Gastrocnemius medialis (tissue), 4 donors: Measurements from ENCODE around the gene LCLAT1. TPM values are rescaled to one million over a fixed set of nuclear protein-coding genes. Genes with fewer than 3 reads are reported as not detected.

ENCODE experiments used
- ATAC-seq, 2 donors: fragments of 150-250 bp; one replicate each; pipeline ENCODE4 v1.9.1; 2016
- DNase-seq, 2 donors: peaks; one replicate each; pipeline ENCODE4 v3.0.0-alpha.2; 2019
- H3K27ac ChIP-seq, 4 donors: fragments of 200-600 bp; sonication (generic); 1 replicate in 1 of 4; 2 replicates in 3 of 4; pipeline ENCODE4 v1.5.1; 2016 to 2018; ENCODE audit warnings: mild to moderate bottlenecking in 2 of 4, moderate library complexity in 1 of 4
- H3K27me3 ChIP-seq, 3 donors: fragments of 200-600 bp; sonication (generic) in 2 of 3; 1 replicate in 1 of 3; 2 replicates in 2 of 3; pipeline versions ENCODE4 v1.5.1 to v1.6.0; 2016 to 2019; ENCODE audit warnings: mild to moderate bottlenecking in 1 of 3, moderate library complexity in 1 of 3
- H3K36me3 ChIP-seq, 2 donors: fragments of 200-600 bp; sonication (generic) in 1 of 2; one replicate each; pipeline ENCODE4 v1.5.1; 2017 to 2018
- H3K4me1 ChIP-seq, 2 donors: fragments of 200-600 bp; sonication (generic) in 1 of 2; one replicate each; pipeline ENCODE4 v1.5.1; 2016 to 2017; ENCODE audit warnings: mild to moderate bottlenecking in 2 of 2
- H3K4me3 ChIP-seq, 4 donors: fragments of 200-600 bp; sonication (generic) in 3 of 4; 1 replicate in 1 of 4; 2 replicates in 3 of 4; pipeline ENCODE4 v1.5.1; 2016 to 2019; ENCODE audit warnings: mild to moderate bottlenecking in 2 of 4
- H3K9me3 ChIP-seq, 3 donors: fragments of 200-600 bp; sonication (generic) in 2 of 3; 1 replicate in 1 of 3; 2 replicates in 2 of 3; pipeline ENCODE4 v1.5.1; 2016 to 2019
- CTCF ChIP-seq, 5 experiments: fragments of 450-650 bp in 3 of 5; fragments of 200-600 bp in 2 of 5; sonication (generic) in 2 of 5; IDR thresholded peaks in 4 of 5; conservative IDR thresholded peaks in 1 of 5; 1 replicate in 4 of 5; 2 replicates in 1 of 5; pipeline ENCODE4 v1.5.1; 2016 to 2019; ENCODE audit warnings: antibody characterized with exemption in 5 of 5, mild to moderate bottlenecking in 3 of 5, moderate library complexity in 3 of 5
- POLR2A ChIP-seq, 2 donors: fragments of 450-650 bp; IDR thresholded peaks; one replicate each; pipeline ENCODE4 v1.6.1; 2017; ENCODE audit warnings: antibody characterized with exemption in 2 of 2, mild to moderate bottlenecking in 2 of 2, moderate library complexity in 2 of 2
- in situ Hi-C, 4 donors: fragments of 200-750 bp; cut with MboI; loops; one replicate each; pipeline versions ENCODE4 v1.15.0 to v1.8.0; 2017; ENCODE audit warnings: low sequenced_read_pairs in 4 of 4
- intact Hi-C: fragments of 100-400 bp; cut with DNase I; formaldehyde crosslinking; loops from one replicate; pipeline ENCODE4 v1.15.1; 2023; ENCODE audit warnings: low total_unique reads
- total RNA-seq, 4 donors: library from RNA; depleted of rRNA; stranded (reverse); fragments of >200 nt; gene quantifications; one replicate each; pipeline versions ENCODE4 v1.1.0 to v1.2.3, GENCODE V29; 2016

Gene LCLAT1
- total RNA-seq, 4 donors from 2014 or later = 4.3 to 14.5 (median 11.3) TPM

GRCh38 chr2:30582521-30582920, 135.5 kb downstream of the LCLAT1 start:
- Histone ChIP-seq H3K27me3 (no peaks in the 10 kb centered on the region), H3K4me1 (peaks cover 15 to 34% of the 10 kb centered on the region in 2 donors), H3K27ac (peak overlapping the region in 2 of 4 donors; percentile 66 to 74), H3K9me3 (no peaks in the 10 kb centered on the region), H3K36me3 (no peaks in the 10 kb centered on the region), H3K4me3 (no peak overlapping the region)
- ATAC-seq = peak; percentile 76 to 77
- TF ChIP-seq CTCF (IDR thresholded peaks at IDR 0.05 in 4 of 5, conservative IDR thresholded peaks at IDR 0.05 in 1 of 5) (no peak), POLR2A (IDR thresholded peaks at IDR 0.05) (no peak)
- DNase-seq = no peak
- in situ Hi-C loops (no loop called here), intact Hi-C loops (loop anchor here (5.0 to 10.0 kb wide), 2 partner anchors 58 to 135 kb away; partner anchors contain the start of gene LCLAT1)

GRCh38 chr2:30583204-30583749, 136.2 kb downstream of the LCLAT1 start:
- Histone ChIP-seq H3K27ac (peak overlapping the region; percentile 46 to 74 (median 66)), H3K9me3 (no peaks in the 10 kb centered on the region), H3K27me3 (no peaks in the 10 kb centered on the region), H3K36me3 (no peaks in the 10 kb centered on the region), H3K4me1 (peaks cover 15 to 34% of the 10 kb centered on the region in 2 donors), H3K4me3 (no peak overlapping the region)
- intact Hi-C loops (loop anchor here (5.0 to 10.0 kb wide), 2 partner anchors 58 to 136 kb away; partner anchors contain the start of gene LCLAT1), in situ Hi-C loops (no loop called here)
- DNase-seq (no peak), ATAC-seq (peak in 1 of 2 donors; percentile 35)
- TF ChIP-seq CTCF (IDR thresholded peaks at IDR 0.05 in 4 of 5, conservative IDR thresholded peaks at IDR 0.05 in 1 of 5) (no peak), POLR2A (IDR thresholded peaks at IDR 0.05) (no peak)

GRCh38 chr2:30584116-30584515, 137.1 kb downstream of the LCLAT1 start:
- intact Hi-C loops (loop anchor here (5.0 to 10.0 kb wide), 2 partner anchors 59 to 137 kb away; partner anchors contain the start of gene LCLAT1), in situ Hi-C loops (no loop called here)
- Histone ChIP-seq H3K4me1 (peaks cover 15 to 38% of the 10 kb centered on the region in 2 donors), H3K4me3 (no peak overlapping the region), H3K36me3 (no peaks in the 10 kb centered on the region), H3K9me3 (no peaks in the 10 kb centered on the region), H3K27me3 (no peaks in the 10 kb centered on the region), H3K27ac (peak overlapping the region; percentile 46 to 74 (median 66))
- no peak for TF ChIP-seq CTCF (IDR thresholded peaks at IDR 0.05 in 4 of 5, conservative IDR thresholded peaks at IDR 0.05 in 1 of 5)
- no peak for TF ChIP-seq POLR2A (IDR thresholded peaks at IDR 0.05)
- DNase-seq (no peak), ATAC-seq (peak; percentile 55 to 84)

GRCh38 chr2:30588994-30589393, 141.9 kb downstream of the LCLAT1 start:
- Histone ChIP-seq H3K27me3 (no peaks in the 10 kb centered on the region), H3K36me3 (no peaks in the 10 kb centered on the region), H3K4me1 (peaks cover 2 to 24% of the 10 kb centered on the region in 2 donors), H3K27ac (no peak overlapping the region), H3K4me3 (no peak overlapping the region), H3K9me3 (no peaks in the 10 kb centered on the region)
- in situ Hi-C loops = no loop called here
- intact Hi-C loops = loop anchor here (10.0 kb wide), 1 partner anchor 64 kb away; no protein-coding TSS in a partner anchor
- no peak for DNase-seq
- no peak for ATAC-seq
- no peak for TF ChIP-seq CTCF (IDR thresholded peaks at IDR 0.05 in 4 of 5, conservative IDR thresholded peaks at IDR 0.05 in 1 of 5)
- TF ChIP-seq POLR2A (IDR thresholded peaks at IDR 0.05) = no peak
